GM10266 (cell line): ENCODE data around the gene AP5Z1.

Experiments
- DNase-seq: peaks from one replicate; pipeline ENCODE4 v3.0.0; 2012; ENCODE audit errors: extremely low spot score
- CTCF ChIP-seq: IDR thresholded peaks from 2 replicates; pipeline ENCODE4 v1.5.1; 2012; ENCODE audit warnings: mild to moderate bottlenecking, low read depth; ENCODE audit not compliant: control insufficient read depth, insufficient read depth; ENCODE audit errors: missing control alignments

Gene AP5Z1

GRCh38 chr7:4820967-4821471, 45.6 kb downstream of the AP5Z1 start:
- DNase-seq = no peak
- TF ChIP-seq CTCF = no peak

DNA sequence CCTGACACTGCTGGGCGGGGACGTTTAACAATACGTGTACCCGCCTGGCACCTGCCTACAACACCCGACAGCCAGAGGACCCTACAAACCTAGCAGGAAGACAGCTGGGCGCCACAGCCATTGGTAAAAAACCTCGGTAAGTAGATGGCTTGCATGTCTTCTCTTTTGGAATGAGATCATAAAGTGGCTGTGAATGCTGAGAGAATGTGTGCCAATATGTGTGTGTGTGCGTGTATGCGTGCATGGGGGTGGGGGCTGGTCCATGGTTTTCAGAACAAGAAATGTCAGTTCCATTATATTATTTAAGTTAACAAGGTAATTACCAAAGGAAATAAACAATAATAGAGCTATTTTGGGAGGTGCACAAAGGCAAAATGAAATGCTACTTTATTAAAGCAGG, 47.3 kb downstream of the AP5Z1 start:
- TF ChIP-seq CTCF = no peak
- DNase-seq = no peak

GRCh38 chr7:4823441-4824119, 48.2 kb downstream of the AP5Z1 start:
- TF ChIP-seq CTCF = no peak
- DNase-seq = no peak

- no peak for TF ChIP-seq CTCF
- no peak for DNase-seq
These were observed 48.8 kb downstream of the AP5Z1 start for GRCh38 chr7:4824120-4824775.

GRCh38 chr7:4825081-4825480, 49.7 kb downstream of the AP5Z1 start:
- DNase-seq = no peak
- no peak for TF ChIP-seq CTCF

- no peak for DNase-seq
- no peak for TF ChIP-seq CTCF
These were observed 53.4 kb downstream of the AP5Z1 start for GRCh38 chr7:4828720-4829383.

- TF ChIP-seq CTCF = peak; percentile 69
- DNase-seq = no peak
These were observed 54.8 kb downstream of the AP5Z1 start for GRCh38 chr7:4830176-4830575.
